Activated T-helper 1 cell treated with anti-CD3 and anti-CD28 coated beads, Interleukin-2, amount 50 U/mL, for 16 hours (primary cell): Measurements from ENCODE around the gene BNC2.

Experiments used
- DNase-seq, 2 donors: peaks; one replicate each; pipeline ENCODE4 v3.0.0-alpha.2; 2020; ENCODE audit warnings: low read depth in 1 of 2, low spot score in 1 of 2

The BNC2 gene

DNA sequence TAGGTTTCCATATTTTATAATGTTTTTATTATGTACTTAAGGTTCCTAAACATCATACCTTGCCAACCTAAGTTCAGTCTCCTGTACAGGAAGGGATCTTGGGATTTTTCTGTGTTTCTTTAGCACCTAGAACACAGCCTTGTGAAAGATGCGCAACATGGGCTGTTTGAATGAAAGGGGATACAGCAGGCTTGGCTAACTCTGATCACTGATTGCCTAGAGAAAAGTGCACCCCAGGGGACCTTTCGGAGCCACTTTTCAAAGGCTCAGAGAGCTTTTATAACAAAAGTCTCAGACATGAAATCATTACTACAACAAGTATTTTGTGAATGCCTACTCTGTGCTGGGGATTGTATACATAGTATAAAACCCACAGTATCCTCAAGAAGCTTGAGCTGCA, 261.6 kb downstream of the BNC2 start:
- no peak for DNase-seq

- no peak for DNase-seq
Measured at GRCh38 chr9:16602494-16602893, 268.0 kb downstream of the BNC2 start.

- DNase-seq = no peak
Measured at GRCh38 chr9:16601991-16602390, 268.5 kb downstream of the BNC2 start.

DNA sequence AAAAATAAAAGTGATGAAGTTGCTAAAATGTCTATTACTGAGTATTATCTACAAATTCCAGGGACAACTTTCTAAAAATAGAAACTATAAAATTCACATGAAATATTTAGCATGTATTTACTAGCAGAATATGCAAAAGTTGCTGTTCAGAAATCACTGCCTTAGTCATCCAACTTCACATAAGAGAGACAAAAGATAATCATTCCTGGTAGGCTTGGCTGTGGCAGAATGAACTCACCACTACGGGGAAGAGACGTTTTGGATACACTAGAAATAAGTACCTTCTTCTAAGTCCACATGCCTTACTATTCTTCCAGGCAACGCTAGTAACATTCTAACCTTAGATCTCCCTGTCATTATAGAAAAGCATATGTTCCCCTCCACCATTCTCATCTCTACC, 272.2 kb downstream of the BNC2 start:
- DNase-seq = no peak

DNA sequence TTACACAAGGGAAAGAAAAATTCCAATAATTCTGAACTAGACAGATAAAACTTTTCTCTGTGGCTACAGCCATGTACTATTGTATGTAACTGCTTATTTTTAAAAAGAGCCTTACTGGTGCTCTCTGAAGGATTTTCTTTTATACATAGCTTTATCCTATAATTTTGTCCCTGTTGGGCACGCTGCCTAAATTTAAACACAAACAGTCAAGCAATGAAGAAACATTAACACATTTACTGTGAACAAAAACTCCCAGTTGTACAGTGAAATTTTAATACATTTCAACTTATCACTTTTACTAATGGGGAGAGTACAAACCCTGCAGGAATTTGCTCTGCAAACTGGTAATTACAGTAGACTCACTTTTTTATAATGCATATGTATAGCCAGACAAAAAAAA, 273.3 kb downstream of the BNC2 start:
- no peak for DNase-seq

GRCh38 chr9:16595227-16595626, 275.2 kb downstream of the BNC2 start:
- no peak for DNase-seq

GRCh38 chr9:16594787-16595186, 275.7 kb downstream of the BNC2 start:
- no peak for DNase-seq

GRCh38 chr9:16593746-16594145, 276.7 kb downstream of the BNC2 start:
- no peak for DNase-seq

- DNase-seq = no peak
Measured at GRCh38 chr9:16591092-16591491, 279.4 kb downstream of the BNC2 start.

GRCh38 chr9:16585591-16585990, 284.9 kb downstream of the BNC2 start:
- no peak for DNase-seq

DNA sequence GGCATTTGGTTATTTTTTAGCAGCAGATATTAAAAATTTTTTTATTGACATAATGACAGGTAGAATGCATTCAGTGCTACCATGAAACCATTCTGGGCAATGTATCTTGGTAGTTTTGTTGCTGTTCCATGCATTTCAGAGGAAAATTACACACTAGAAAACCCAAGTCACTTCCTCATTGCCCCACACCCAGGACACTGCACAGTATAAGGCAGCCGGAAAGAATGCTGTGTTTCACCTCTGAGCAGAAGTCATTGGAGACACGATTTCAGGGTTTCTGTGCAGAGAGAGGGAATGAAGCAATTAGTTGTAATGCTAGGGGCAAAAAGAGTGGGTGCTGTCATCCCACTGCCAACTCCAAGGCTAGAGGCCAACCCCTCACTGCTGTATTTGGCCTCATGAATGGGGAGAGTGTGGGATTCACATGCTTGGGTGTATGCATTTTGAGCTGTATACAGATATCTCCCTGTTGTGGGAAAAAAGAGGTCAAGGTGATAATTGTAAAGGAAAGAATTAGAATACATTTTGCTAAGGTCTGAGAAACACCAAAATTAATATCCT, 290.5 kb downstream of the BNC2 start:
- no peak for DNase-seq

- no peak for DNase-seq
Measured at GRCh38 chr9:16575986-16576245, 294.6 kb downstream of the BNC2 start.

- DNase-seq = no peak
Measured at GRCh38 chr9:16575142-16575985, 295.1 kb downstream of the BNC2 start.

GRCh38 chr9:16572005-16572734, 298.3 kb downstream of the BNC2 start:
- no peak for DNase-seq

- DNase-seq = no peak
Measured at GRCh38 chr9:16571127-16571802, 299.2 kb downstream of the BNC2 start.

- DNase-seq = no peak
Measured at GRCh38 chr9:16563446-16563845, 307.0 kb downstream of the BNC2 start.

- no peak for DNase-seq
Measured at GRCh38 chr9:16561121-16561520, 309.3 kb downstream of the BNC2 start.

DNA sequence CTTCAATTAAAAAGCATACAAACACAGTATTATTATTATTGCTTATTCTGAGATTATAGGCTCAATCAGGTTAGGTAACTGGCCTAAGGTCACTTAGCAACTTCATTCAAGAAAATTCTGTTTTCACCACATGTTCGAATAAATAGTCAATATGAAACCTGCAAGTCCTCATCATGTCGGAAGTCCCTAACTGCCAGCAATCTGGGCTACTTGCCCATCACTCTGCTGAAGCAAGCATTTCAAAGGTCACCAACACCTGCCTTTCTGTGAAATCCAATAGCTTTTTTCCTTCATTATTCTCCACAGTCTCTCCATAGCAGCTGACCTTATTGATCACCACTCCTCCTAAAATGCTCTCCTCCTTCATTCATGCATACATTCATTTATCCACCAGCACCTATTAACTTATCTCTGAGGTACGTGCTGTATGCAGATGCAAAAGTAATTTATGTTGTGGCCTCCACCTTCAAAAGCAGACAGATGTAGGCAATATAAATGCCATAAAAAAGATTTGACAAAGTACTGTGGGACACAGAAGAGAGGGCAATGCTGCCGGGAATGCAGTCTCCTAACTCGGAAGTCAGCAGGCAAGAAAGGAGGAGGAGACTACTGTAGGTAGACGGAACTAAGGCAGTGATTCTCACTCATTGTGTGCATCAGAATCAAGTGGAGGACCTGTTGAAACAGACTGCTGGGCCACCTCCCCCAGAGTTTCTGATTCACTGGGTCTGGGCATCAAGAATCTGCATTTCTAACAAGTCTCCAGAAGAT, 310.9 kb downstream of the BNC2 start:
- no peak for DNase-seq

GRCh38 chr9:16555802-16556201, 314.7 kb downstream of the BNC2 start:
- no peak for DNase-seq

- no peak for DNase-seq
Measured at GRCh38 chr9:16553869-16554540, 316.5 kb downstream of the BNC2 start.

DNA sequence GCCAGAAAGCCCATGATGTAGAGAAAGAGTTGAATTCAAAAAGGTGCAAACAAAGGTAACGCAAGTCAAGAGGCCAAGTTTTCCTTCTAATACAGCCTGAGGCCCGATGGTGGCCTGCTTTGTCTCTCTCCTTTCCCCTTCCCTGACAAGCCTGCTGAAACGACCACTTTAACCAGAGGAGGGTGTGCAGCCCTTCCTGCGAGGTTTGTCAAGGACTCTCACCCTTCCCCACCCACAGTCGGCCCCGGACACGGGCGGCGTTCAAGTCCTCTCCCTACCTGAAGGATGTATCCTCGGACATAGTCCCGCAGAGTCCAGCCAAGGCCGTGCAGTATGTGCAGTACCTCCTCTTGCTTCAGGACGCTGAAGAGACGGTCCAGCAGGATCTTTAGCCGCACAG, 318.2 kb downstream of the BNC2 start:
- no peak for DNase-seq
